Stimulated activated naive CD8-positive, alpha-beta T cell treated with anti-CD3 and anti-CD28 coated beads, Interleukin-15, Interleukin-2, amounts not matched to agents 100 ng/mL and 50 ng/mL, for 24 hours (primary cell): Measurements from ENCODE around the gene SLCO4A1.

ENCODE experiments used
- H3K27ac Mint-ChIP-seq: one replicate; pipeline ENCODE4 v1.8.0; 2021; ENCODE audit warnings: mild to moderate bottlenecking, mixed read lengths
- H3K27me3 Mint-ChIP-seq: one replicate; pipeline ENCODE4 v1.8.0; 2021; ENCODE audit warnings: mixed read lengths
- H3K36me3 Mint-ChIP-seq: one replicate; pipeline ENCODE4 v1.8.0; 2021; ENCODE audit warnings: low read depth, mixed read lengths
- H3K4me1 Mint-ChIP-seq: one replicate; pipeline ENCODE4 v1.8.0; 2021; ENCODE audit warnings: low read depth, mixed read lengths
- H3K4me3 Mint-ChIP-seq: one replicate; pipeline ENCODE4 v1.8.0; 2021; ENCODE audit warnings: mild to moderate bottlenecking, mixed read lengths
- H3K9me3 Mint-ChIP-seq: one replicate; pipeline ENCODE4 v1.8.0; 2021; ENCODE audit warnings: mixed read lengths

The SLCO4A1 gene

GRCh38 chr20:62614085-62614960 is 28.0 kb upstream of the SLCO4A1 start:
- no peak overlapping the region for H3K4me3 Mint-ChIP-seq
- H3K36me3 Mint-ChIP-seq: no peaks in the 10 kb centered on the region
- H3K27ac Mint-ChIP-seq: no peak overlapping the region
- H3K27me3 Mint-ChIP-seq: no peaks in the 10 kb centered on the region
- H3K9me3 Mint-ChIP-seq: no peaks in the 10 kb centered on the region
- peaks cover 28% of the 10 kb centered on the region for H3K4me1 Mint-ChIP-seq

- no peaks in the 10 kb centered on the region for H3K36me3 Mint-ChIP-seq
These were observed 27.2 kb upstream of the SLCO4A1 start for GRCh38 chr20:62614961-62615680.

DNA sequence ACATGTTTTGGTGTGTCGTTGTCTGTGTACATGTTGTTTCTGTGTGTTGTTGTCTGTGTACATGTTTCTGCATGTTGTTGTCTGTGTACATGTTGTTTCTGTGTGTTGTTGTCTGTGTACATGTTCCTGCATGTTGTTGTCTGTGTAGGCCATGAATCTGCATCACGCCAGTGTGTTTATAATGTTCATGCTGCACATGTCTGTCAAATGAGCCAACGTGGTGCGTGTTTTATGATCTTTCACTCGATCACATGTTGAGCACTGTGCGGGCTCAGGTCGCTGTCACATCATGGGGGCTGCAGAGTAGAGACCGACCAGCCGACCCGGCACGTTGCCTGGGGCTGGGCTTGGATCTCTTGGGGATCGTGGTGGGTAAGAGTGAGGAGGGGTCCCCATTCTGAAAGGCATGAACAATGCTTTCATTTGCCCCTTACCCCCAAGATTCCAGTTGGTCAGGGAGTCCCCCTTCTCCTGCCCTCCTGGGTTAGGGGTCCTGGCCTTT is 26.5 kb upstream of the SLCO4A1 start:
- Mint-ChIP-seq H3K27me3 (no peaks in the 10 kb centered on the region), H3K9me3 (no peaks in the 10 kb centered on the region), H3K36me3 (no peaks in the 10 kb centered on the region), H3K4me1 (peaks cover 32% of the 10 kb centered on the region), H3K4me3 (no peak overlapping the region), H3K27ac (peak overlapping the region; percentile 29)

More at GRCh38 chr20:62614961-62615680, 27.2 kb upstream of the SLCO4A1 start:
- Mint-ChIP-seq H3K4me1 (peaks cover 32% of the 10 kb centered on the region), H3K9me3 (no peaks in the 10 kb centered on the region), H3K4me3 (no peak overlapping the region), H3K27me3 (no peaks in the 10 kb centered on the region), H3K27ac (peak overlapping the region; percentile 29)

- Mint-ChIP-seq H3K27me3 (no peaks in the 10 kb centered on the region), H3K4me1 (peaks cover 40% of the 10 kb centered on the region), H3K4me3 (peak overlapping the region; percentile 82), H3K36me3 (no peaks in the 10 kb centered on the region), H3K9me3 (no peaks in the 10 kb centered on the region), H3K27ac (peak overlapping the region; percentile 98)
These were observed 25.3 kb upstream of the SLCO4A1 start for GRCh38 chr20:62616728-62617621.

DNA sequence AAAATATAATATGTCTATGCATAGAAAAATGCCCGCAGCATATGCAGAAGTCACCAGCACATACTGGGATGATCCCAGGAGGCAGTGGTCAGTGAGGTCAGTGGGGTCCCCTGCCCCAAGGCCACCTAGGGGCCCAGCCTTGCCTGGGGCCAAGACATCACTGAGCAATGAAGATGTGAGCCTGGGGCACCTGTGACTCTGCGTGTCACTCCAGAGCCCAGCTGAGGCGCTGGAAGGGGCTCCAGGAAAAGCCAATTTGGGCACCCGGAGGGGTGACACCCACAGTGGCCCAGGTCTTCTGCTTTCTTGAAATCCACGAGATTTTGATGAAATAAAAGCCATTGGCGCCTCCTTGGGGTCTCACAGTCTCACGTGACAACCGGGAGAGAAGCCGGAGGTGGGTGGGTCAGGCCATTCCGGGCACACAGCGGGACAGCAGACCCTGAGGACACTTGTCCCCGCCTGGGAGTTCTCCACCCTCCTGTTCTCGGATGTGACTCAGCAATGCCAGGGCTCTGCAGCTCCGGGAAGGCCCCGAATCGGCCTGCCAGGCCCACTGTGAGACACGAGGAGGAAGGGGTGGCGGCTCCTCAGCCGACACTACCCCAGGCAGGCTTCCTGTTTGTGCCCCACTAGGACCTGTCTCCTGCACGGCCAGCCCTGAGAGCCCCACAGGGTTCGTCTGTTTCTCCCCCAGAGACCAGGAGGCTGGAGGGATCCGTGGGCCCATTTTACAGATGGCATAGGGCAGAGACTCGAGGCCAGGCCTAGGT is 24.4 kb upstream of the SLCO4A1 start:
- Mint-ChIP-seq H3K9me3 (no peaks in the 10 kb centered on the region), H3K4me3 (peak overlapping the region; percentile 82), H3K27ac (peak overlapping the region; percentile 98), H3K4me1 (peaks cover 49% of the 10 kb centered on the region), H3K36me3 (no peaks in the 10 kb centered on the region), H3K27me3 (no peaks in the 10 kb centered on the region)

DNA sequence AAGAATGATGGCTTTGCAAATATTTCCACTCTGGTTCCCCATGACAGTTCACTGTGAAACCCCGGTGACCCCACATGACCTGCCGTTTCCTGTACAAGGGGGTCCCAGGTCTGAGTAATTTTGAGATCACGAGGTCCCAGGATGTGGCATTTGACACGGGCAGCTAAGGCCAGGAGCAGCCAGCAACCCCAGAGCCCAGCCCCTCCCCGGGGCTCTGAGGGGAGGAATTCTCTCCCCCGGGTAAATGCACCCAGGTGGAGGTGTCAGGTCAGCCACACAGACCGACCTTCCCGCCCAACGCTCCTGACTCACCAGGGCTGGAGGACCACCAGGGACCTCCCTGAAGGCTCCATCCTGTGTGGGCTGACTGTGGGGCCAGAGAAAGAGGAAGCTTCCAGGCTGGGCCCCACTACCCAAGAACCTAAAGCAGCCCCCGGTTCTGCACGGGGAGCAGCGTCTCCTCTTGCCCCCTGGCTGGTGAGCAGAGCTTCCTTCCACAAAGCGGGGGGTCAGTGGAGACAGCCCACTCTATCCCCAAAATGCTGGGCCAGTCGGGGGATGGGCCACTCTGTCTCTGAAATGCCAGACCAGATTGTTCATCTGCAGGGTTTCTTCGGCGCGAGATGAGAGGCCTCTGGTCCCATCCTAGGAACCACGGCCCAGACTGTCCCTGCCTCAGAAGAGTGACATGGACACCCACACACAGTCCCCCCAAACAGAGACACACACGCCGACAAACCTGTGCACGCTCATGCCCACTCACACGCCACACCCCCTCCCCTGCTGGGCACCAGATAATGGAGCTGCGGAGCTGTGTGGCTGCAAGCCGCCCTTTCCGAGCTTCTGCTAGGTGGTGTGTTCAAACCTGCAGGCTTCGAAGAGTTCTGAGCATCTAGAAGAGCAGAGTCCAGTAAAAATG is 23.4 kb upstream of the SLCO4A1 start:
- no peaks in the 10 kb centered on the region for H3K27me3 Mint-ChIP-seq
- no peaks in the 10 kb centered on the region for H3K9me3 Mint-ChIP-seq
- peak overlapping the region; percentile 98 for H3K27ac Mint-ChIP-seq
- peaks cover 59% of the 10 kb centered on the region for H3K4me1 Mint-ChIP-seq
- peak overlapping the region; percentile 70 for H3K4me3 Mint-ChIP-seq
- no peaks in the 10 kb centered on the region for H3K36me3 Mint-ChIP-seq

DNA sequence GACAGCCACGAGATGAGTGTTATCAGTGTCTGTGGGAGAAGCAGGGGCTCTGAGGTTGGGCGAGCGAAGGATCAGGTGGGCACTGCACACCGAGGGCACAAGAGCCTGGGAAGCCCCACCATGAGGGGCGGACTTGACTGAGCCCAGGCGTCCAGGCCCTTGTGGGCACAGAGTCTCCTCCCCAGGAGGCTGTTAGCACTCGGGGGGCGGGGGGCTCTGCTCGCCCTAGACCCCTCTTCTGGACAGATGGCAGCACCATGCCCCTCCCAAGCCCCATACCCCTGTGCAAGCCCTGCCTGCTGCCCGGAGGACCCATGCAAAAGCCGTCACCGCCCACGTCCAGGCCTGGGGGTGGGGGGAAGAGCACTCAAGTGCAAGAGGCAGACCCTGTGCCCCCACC is 21.7 kb upstream of the SLCO4A1 start:
- H3K4me3 Mint-ChIP-seq: no peak overlapping the region
- H3K27ac Mint-ChIP-seq: no peak overlapping the region
- H3K9me3 Mint-ChIP-seq: no peaks in the 10 kb centered on the region
- no peaks in the 10 kb centered on the region for H3K36me3 Mint-ChIP-seq
- H3K27me3 Mint-ChIP-seq: no peaks in the 10 kb centered on the region
- H3K4me1 Mint-ChIP-seq: peaks cover 68% of the 10 kb centered on the region

GRCh38 chr20:62621251-62622110 is 20.8 kb upstream of the SLCO4A1 start:
- H3K9me3 Mint-ChIP-seq: no peaks in the 10 kb centered on the region
- peak overlapping the region; percentile 57 for H3K27ac Mint-ChIP-seq
- H3K4me1 Mint-ChIP-seq: peaks cover 68% of the 10 kb centered on the region
- H3K4me3 Mint-ChIP-seq: no peak overlapping the region
- no peaks in the 10 kb centered on the region for H3K36me3 Mint-ChIP-seq
- H3K27me3 Mint-ChIP-seq: no peaks in the 10 kb centered on the region

DNA sequence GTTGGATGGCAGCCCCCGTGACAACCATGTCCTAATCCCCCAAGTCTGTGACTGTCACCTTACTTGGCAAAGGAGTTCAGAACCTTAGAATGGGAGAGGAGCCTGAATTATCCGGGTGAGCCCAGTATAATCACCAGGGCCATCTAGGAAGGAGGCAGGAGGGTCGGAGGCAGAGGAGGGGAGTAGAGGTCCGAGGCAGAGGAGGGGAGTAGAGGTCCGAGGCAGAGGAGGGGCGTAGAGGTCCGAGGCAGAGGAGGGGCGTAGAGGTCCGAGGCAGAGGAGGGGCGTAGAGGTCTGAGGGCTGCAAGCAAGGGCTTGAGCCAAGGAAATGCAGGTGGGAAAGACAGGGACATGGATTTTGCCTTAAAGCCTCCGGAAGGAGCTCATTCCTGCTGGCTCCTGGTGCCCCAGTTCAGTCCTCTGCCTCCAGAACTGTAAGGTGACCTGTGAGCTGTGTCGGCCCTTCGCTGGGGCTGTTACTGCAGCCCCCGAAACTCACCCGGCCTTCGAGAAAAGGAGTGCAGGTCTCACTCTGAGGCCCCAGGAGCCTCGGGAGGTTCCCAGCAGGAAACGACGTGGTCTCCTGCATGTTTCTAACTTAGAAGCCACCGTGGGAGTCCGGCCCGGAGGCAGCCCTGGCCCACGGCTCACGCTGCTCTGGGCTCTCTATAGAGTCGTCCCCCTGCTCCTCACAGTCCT is 20.0 kb upstream of the SLCO4A1 start:
- Mint-ChIP-seq H3K27me3 (no peaks in the 10 kb centered on the region), H3K4me1 (peaks cover 60% of the 10 kb centered on the region), H3K27ac (peak overlapping the region; percentile 98), H3K4me3 (no peak overlapping the region), H3K9me3 (no peaks in the 10 kb centered on the region), H3K36me3 (no peaks in the 10 kb centered on the region)

DNA sequence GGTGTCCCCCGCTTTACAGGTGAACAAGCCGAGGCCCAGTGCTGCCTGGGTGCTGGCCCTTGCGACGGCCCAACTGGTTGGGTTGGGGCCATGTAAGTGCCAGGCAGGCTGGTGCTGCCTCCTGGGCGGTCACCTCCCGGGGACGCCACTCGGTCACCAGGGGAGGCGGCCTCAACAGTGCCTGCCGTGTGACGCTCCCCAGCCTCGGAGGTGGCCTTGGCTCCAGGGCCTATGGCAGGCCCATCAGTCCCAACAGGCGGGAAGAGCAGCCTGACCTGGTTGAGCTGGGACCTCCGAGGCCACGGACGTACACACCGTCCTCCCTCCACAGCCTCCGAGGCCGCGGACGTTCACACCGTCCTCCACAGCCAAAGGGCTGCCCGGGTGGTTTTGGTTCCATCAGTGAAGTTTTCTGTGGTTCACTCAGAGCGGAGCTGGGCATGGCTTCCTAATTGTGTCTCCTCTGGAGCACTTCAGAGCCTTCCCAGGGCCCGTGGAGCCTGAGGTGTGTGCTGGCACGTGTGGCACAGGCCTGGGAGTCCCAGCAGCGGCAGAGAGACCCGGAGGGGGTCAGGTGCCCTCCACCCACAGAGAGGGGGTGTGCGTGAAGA is 19.3 kb upstream of the SLCO4A1 start:
- Mint-ChIP-seq H3K27me3 (no peaks in the 10 kb centered on the region), H3K36me3 (no peaks in the 10 kb centered on the region), H3K9me3 (no peaks in the 10 kb centered on the region), H3K4me1 (peaks cover 53% of the 10 kb centered on the region), H3K27ac (peak overlapping the region; percentile 98), H3K4me3 (peak overlapping the region; percentile 76)

DNA sequence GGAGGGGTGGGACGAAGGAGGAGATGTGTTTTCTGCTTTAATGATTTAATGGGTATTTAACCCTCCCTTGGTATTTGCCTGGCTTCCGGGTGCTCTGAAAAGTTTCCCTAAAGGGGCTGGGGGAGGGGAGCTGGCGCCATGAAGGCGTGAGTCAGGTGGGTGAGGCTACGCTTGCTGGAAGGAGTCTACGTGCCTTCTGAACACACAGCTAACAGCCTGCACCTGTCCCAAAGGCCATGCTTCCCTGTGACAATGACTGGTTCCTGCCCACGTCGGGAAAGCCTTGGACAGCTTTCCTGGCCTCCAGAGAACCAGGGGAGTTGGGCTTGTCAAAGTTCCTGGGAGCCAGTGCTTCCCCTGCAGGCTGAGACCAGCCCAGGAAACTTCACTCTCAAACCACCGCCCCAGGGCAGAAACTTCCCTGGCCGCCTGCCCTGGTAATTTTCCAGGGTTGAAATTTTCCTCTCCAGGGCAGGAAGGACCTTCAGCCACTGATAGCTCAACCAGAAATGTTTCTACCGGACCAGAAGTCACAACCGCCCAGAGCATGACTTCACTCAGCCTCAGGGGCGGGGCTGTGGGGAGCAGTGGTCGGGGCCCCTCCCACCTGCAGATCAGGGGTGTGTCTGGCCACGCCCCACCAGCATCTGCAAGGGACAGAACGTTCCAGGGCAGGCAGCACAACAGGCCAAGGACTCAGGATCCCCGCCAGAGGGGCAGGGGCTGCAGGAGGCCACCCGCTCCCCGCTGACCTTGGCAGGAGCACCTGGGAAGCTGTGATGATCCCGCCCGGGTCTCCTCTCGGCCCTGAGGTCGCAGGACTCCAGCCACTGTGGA is 18.6 kb upstream of the SLCO4A1 start:
- H3K9me3 Mint-ChIP-seq: no peaks in the 10 kb centered on the region
- no peaks in the 10 kb centered on the region for H3K36me3 Mint-ChIP-seq
- no peaks in the 10 kb centered on the region for H3K27me3 Mint-ChIP-seq
- peak overlapping the region; percentile 76 for H3K4me3 Mint-ChIP-seq
- peaks cover 52% of the 10 kb centered on the region for H3K4me1 Mint-ChIP-seq
- H3K27ac Mint-ChIP-seq: peak overlapping the region; percentile 98
